ENCODE measurements around the gene KAZN. TPM values are rescaled to one million over a fixed set of nuclear protein-coding genes. Genes with fewer than 3 reads are reported as not detected.
A peak's percentile ranks its signal among the peaks of the same experiment; 100 is the strongest.

Gene KAZN
- total RNA-seq, 1 donor from 2014 or later: 33.5 TPM

DNA sequence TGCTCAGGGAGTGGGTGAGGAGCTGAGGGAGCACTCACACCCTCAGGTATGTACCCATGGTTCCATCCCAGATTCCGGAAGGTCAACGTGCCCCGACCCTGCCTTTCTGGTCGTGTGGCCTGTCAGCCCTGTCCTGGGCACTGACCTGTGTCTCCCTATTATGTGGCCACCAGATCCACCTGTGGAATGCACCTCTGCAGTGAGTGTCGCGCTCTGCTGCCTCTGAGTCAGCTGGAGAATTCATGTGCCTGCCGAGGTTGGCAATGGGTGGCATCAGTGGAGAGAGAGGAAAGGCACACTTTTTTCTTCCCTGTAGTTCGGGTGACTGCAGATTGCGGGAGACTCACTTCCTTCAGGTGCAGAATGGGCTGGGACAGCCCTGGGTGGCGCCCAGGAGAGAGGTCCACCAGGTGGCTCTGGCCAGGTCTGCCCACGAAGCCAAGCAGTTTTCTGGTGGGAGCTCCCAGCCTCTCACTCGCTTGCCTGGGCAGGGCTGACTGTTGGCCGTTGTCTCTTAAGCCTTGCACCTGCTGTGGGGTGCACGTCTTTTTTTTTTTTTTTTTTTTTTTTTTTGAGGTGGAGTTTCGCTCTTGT, 378.9 kb downstream of the KAZN start:
- intact Hi-C loops (cut with DNase I): no loop called here
- TF ChIP-seq, protein P1, sequence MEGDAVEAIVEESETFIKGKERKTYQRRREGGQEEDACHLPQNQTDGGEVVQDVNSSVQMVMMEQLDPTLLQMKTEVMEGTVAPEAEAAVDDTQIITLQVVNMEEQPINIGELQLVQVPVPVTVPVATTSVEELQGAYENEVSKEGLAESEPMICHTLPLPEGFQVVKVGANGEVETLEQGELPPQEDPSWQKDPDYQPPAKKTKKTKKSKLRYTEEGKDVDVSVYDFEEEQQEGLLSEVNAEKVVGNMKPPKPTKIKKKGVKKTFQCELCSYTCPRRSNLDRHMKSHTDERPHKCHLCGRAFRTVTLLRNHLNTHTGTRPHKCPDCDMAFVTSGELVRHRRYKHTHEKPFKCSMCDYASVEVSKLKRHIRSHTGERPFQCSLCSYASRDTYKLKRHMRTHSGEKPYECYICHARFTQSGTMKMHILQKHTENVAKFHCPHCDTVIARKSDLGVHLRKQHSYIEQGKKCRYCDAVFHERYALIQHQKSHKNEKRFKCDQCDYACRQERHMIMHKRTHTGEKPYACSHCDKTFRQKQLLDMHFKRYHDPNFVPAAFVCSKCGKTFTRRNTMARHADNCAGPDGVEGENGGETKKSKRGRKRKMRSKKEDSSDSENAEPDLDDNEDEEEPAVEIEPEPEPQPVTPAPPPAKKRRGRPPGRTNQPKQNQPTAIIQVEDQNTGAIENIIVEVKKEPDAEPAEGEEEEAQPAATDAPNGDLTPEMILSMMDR (IDR thresholded peaks at IDR 0.05): no peak

DNA sequence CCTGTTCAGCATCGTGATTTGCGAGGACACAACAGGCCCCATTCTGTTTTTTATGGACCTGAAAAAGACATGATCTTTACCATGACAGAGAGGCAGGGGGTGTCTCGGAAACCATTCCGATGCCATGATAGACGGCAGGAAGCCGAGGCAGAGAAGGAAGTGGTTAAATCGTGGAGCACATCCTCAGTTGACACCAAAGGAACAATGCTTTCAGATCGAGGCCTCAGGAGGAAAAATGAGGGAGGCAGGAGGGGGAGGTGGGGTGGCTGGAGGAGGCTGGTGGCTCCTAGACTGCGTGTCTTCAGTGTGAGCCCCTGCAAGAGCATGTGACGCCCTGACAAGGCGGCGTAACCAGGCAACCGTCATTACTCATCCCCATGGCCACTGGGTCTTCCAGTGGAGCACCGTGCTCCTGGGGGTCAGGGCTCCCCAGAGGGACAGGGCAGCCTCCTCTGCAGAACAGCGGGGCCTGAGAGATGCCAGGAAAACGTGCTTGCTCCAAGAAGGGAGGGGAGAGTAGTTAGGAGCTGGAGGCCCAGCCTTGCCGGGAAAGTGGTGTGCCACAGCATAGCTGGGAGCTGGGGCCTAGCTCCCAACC, 382.2 kb downstream of the KAZN start:
- TF ChIP-seq, protein P1 (IDR thresholded peaks at IDR 0.05): no peak
- Histone ChIP-seq H3K9me3 (no peaks in the 10 kb centered on the region), H3K4me1 (peaks cover 4% of the 10 kb centered on the region), H3K4me3 (no peak overlapping the region), H3K27me3 (no peaks in the 10 kb centered on the region), H3K36me3 (no peaks in the 10 kb centered on the region), H3K27ac (no peak overlapping the region)
- intact Hi-C loops (cut with DNase I): no loop called here
- ATAC-seq: peak; percentile 11
- no peak for DNase-seq

More for the DNA sequence above, 378.9 kb downstream of the KAZN start:
- H3K36me3 ChIP-seq: no peaks in the 10 kb centered on the region
- H3K4me3 ChIP-seq: no peak overlapping the region
- no peaks in the 10 kb centered on the region for H3K9me3 ChIP-seq
- no peak for DNase-seq
- no peak for ATAC-seq
- peaks cover 4% of the 10 kb centered on the region for H3K4me1 ChIP-seq
- H3K27ac ChIP-seq: no peak overlapping the region
- H3K27me3 ChIP-seq: no peaks in the 10 kb centered on the region

- intact Hi-C loops (cut with DNase I): no loop called here
- H3K4me3 ChIP-seq: no peak overlapping the region
- ATAC-seq (no peak), DNase-seq (no peak)
- no peaks in the 10 kb centered on the region for H3K36me3 ChIP-seq
- no peaks in the 10 kb centered on the region for H3K27me3 ChIP-seq
- H3K27ac ChIP-seq: no peak overlapping the region
- TF ChIP-seq, protein P1 (IDR thresholded peaks at IDR 0.05): no peak
- no peaks in the 10 kb centered on the region for H3K9me3 ChIP-seq
- peaks cover 4% of the 10 kb centered on the region for H3K4me1 ChIP-seq
Observed at GRCh38 chr1:14982029-14982428, 383.5 kb downstream of the KAZN start.

DNA sequence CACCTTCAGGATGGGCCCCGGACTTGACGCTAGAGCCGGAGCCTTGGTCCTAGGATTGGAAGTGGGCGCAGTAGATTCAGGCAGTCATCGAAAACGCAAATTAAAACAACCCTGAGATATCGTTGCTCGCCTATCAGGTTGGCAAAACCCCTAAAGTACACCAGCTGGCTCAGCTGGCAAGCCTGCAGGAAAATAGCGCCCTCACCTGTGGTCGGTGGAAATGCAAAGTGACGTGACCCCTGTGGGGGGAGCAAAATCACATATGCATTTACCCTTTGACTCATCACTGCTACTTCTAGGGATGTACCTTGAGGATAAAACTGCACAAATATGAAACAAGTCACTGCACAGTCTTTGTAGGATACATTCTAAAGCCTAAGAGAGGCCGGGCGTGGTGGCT, 384.8 kb downstream of the KAZN start:
- Histone ChIP-seq H3K27me3 (no peaks in the 10 kb centered on the region), H3K4me1 (peaks cover 8% of the 10 kb centered on the region), H3K9me3 (no peaks in the 10 kb centered on the region), H3K36me3 (no peaks in the 10 kb centered on the region), H3K4me3 (no peak overlapping the region), H3K27ac (no peak overlapping the region)
- DNase-seq (no peak), ATAC-seq (no peak)
- TF ChIP-seq, protein P1 (IDR thresholded peaks at IDR 0.05): no peak
- intact Hi-C loops (cut with DNase I): no loop called here

- Histone ChIP-seq H3K4me3 (no peak overlapping the region), H3K36me3 (no peaks in the 10 kb centered on the region), H3K27ac (no peak overlapping the region), H3K27me3 (no peaks in the 10 kb centered on the region), H3K4me1 (peaks cover 7% of the 10 kb centered on the region), H3K9me3 (no peaks in the 10 kb centered on the region)
- intact Hi-C loops (cut with DNase I): no loop called here
- TF ChIP-seq, protein P1 (IDR thresholded peaks at IDR 0.05): no peak
- DNase-seq (no peak), ATAC-seq (no peak)
Observed at GRCh38 chr1:14986168-14986567, 387.7 kb downstream of the KAZN start.

Measured in upper lobe of right lung (tissue), 1 donor.